Fibroblast of villous mesenchyme (primary cell): Measurements from ENCODE around the gene ABLIM2. TPM values are rescaled to one million over a fixed set of nuclear protein-coding genes. Genes with fewer than 3 reads are reported as not detected.

Experiments used
- DNase-seq: peaks from one replicate; pipeline ENCODE4 v3.0.0-alpha.2; 2010; ENCODE audit warnings: low read depth
- H3K4me3 ChIP-seq: 2 replicates; pipeline ENCODE4 v1.5.1; 2011; ENCODE audit warnings: low read depth, mild to moderate bottlenecking, low read length
- total RNA-seq: library from RNA; depleted of rRNA; stranded (reverse); fragments of >200 nt; gene quantifications from 2 replicates; pipeline ENCODE4 v1.2.3, GENCODE V29; 2012
- TF ChIP-seq, protein P1 (sequence below): IDR thresholded peaks from 2 replicates; pipeline ENCODE4 v1.5.1; 2012; ENCODE audit warnings: low read depth, mild to moderate bottlenecking, low read length; ENCODE audit not compliant: insufficient read depth

ABLIM2 gene
- total RNA-seq, 1 donor: under 0.01 TPM

DNA sequence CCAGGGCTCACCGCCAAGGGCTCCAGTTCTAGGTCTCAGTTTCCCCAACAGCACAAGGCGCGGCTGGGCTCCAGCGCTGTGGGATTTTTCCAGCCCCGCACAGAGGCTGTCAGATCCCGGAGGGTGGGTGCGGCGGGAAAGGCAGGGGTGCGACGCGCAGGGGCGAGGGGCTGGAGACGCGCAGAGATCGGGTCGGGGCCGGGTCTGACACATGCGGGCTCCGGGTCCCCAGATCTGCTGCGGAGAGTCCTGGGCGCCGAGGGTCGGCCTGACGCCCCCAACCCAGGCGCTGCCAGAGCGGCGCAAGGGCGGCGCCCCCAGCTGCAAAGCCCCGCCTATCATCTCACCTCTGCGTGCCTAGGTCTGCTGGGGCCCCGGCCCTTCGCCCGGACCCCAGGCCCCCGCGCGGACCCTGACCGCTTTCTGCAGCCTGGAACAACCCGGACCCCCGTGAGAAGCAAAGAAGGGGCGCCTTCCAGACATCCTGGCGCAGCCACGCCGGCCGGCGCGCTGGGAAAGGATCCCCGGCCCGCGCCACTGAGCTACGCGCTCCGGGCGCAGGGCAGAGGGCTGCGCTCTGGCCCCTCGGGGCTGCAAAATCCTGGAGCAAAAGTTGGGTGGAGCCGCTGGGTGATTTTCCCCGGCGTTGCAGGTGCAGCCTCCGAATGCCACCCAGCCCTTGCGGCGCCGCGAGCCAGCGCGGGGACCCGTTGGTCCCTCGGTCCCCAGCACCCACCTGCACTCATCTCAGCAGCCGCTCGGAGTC, 486 bp downstream of the ABLIM2 start:
- DNase-seq: no peak
- TF ChIP-seq, protein P1, sequence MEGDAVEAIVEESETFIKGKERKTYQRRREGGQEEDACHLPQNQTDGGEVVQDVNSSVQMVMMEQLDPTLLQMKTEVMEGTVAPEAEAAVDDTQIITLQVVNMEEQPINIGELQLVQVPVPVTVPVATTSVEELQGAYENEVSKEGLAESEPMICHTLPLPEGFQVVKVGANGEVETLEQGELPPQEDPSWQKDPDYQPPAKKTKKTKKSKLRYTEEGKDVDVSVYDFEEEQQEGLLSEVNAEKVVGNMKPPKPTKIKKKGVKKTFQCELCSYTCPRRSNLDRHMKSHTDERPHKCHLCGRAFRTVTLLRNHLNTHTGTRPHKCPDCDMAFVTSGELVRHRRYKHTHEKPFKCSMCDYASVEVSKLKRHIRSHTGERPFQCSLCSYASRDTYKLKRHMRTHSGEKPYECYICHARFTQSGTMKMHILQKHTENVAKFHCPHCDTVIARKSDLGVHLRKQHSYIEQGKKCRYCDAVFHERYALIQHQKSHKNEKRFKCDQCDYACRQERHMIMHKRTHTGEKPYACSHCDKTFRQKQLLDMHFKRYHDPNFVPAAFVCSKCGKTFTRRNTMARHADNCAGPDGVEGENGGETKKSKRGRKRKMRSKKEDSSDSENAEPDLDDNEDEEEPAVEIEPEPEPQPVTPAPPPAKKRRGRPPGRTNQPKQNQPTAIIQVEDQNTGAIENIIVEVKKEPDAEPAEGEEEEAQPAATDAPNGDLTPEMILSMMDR: no peak
- H3K4me3 ChIP-seq: peak overlapping the region; percentile 55

DNA sequence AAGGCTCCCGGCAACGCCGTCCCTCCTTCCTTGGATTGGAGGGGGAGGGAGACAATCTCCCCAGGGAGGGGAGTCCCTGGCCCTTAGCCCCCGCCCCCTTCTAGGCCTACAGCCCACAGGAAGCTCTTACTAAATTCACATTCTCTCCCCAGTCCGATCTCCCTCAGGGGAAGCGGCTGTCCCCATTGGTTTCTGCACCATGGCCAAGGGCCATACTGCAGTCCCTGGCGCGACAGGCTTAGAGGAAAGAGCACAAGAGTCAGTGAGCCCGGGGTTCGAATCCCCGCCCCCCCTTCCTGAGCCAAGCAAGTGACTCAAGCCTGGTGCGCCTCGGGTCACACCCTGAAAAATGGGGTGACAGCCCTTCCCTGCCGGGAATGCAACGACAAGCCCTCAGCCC, 1.1 kb downstream of the ABLIM2 start:
- DNase-seq: no peak
- TF ChIP-seq, protein P1: no peak
- no peak overlapping the region for H3K4me3 ChIP-seq

DNA sequence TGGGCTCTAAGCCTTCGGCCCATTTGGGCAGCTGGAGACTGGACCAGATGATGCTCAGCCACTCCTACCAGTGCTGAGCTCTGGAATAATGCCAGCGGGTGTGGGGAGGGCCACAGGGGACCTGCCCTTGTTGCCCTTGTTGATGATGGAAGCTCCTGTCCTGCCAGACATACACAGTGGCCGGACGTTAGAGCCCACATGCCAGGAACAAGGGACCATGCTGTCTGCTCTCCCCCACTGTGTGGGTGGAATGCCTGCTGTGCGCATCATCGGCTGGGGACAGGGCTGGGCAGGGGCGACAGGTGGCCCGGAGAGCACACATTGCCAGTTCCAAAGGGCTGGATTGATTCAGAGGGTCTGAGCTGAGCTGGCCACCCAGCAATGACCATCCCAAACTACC, 2.0 kb downstream of the ABLIM2 start:
- no peak overlapping the region for H3K4me3 ChIP-seq
- DNase-seq: no peak
- TF ChIP-seq, protein P1: no peak

DNA sequence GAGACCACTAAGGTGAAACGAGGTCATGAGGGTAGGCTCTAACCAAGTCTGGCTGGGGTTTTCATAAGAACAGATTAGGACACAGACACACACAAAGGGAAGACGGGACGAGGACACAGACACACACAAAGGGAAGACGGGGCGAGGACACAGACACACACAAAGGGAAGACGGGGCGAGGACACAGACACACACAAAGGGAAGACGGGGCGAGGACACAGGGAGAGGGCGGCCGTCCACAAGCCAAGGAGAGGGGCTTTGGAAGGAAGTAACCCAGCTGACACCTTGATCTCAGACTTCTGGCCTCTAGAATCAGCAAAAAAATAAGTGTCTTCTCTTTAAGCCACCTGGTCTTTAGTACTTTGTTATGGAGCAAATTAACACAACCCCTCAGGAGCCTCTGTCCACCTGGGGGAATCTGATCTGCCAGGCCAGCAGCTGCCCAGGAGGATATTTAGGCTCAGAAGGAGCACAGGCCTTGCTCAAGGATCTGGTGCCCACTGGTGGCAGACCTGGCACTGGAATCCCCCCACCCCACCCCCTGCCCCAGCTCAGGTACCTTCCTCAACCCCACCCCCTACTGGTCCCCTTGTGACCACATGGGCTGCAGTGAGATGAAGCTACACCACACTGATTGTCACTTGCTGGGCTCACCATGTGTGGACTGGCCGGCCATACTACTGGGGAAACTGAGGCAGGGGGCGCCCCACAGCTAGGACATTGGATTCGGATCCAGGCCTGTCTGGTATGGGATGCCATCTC, 2.8 kb downstream of the ABLIM2 start:
- TF ChIP-seq, protein P1: no peak
- no peak overlapping the region for H3K4me3 ChIP-seq
- no peak for DNase-seq

DNA sequence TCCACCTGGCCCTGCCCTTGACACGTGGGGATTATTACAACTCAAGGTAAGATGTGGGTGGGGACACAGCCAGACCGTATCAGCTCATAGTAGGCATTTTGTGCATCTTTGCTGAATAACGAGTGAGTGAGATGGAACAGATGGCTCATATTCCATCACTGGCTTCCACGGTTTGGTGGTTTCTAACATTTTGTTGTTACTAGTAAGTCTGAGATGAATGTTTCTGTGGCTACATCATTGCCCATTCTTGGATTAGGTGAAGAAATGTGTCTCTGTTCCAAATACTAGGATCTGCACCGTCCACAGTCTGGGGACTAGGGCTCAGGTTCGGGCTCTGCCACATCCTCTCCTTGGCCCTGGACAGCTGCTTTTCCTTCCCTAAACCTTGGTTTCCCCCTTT, 3.6 kb downstream of the ABLIM2 start:
- TF ChIP-seq, protein P1: no peak
- no peak for DNase-seq
- H3K4me3 ChIP-seq: no peak overlapping the region

DNA sequence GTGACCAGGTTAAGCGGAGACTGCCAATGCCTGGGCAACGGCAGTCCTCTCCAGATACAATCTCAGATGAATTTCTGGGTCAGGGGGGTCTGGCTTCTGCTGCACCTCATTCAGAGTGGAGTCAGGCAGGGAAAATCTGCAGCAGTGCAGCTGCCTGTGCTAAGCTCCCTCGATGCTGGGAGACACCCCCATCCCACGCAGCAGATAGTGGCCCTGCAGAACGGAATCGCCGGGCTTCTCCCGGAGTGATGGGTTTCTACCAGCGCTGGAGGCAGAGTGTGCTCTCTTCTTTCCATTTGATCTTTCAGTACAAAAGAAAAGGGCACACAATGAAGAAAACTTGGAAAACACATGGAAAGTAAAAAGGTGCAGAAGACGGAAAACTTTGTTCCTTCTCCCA, 5.2 kb downstream of the ABLIM2 start:
- H3K4me3 ChIP-seq: no peak overlapping the region
- TF ChIP-seq, protein P1: no peak
- no peak for DNase-seq
